ENCODE results near the gene TNK1.

DNA sequence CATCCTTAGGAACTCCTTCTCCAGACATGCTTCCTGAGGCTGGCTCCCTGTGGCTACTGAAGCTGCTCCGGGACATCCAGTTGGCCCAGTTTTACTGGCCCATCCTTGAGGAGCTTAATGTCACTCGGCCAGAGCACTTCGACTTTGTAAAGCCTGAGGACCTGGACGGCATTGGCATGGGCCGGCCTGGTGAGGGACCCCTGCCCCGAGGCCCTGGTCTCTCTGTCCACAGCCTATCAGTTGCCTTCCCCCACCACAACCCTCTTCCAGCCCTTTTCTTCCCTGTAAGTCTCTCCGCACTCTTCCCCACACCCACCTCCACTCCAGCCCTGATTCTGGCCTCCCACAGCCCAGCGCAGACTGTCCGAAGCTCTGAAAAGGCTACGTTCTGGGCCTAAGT lies 2.0 kb downstream of the TNK1 start:
- TF ChIP-seq, protein P1, sequence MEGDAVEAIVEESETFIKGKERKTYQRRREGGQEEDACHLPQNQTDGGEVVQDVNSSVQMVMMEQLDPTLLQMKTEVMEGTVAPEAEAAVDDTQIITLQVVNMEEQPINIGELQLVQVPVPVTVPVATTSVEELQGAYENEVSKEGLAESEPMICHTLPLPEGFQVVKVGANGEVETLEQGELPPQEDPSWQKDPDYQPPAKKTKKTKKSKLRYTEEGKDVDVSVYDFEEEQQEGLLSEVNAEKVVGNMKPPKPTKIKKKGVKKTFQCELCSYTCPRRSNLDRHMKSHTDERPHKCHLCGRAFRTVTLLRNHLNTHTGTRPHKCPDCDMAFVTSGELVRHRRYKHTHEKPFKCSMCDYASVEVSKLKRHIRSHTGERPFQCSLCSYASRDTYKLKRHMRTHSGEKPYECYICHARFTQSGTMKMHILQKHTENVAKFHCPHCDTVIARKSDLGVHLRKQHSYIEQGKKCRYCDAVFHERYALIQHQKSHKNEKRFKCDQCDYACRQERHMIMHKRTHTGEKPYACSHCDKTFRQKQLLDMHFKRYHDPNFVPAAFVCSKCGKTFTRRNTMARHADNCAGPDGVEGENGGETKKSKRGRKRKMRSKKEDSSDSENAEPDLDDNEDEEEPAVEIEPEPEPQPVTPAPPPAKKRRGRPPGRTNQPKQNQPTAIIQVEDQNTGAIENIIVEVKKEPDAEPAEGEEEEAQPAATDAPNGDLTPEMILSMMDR (IDR thresholded peaks at IDR 0.05; ENCODE audit: poor library complexity): no peak
- no peak for TF ChIP-seq EZH2 (IDR thresholded peaks at IDR 0.05; ENCODE audit: borderline replicate concordance)
- no peak for TF ChIP-seq EZH2phosphoT487 (IDR thresholded peaks at IDR 0.05; ENCODE audit: low read depth, severe bottlenecking, unreplicated experiment)
